Body of pancreas (tissue), 4 donors: ENCODE measurements around the gene RASL12.

Source experiments
- POLR2A ChIP-seq, 3 donors: fragments of 450-650 bp; IDR thresholded peaks; one replicate each; pipeline ENCODE4 v1.6.1; 2016; ENCODE audit warnings: antibody characterized with exemption in 3 of 3, mild to moderate bottlenecking in 2 of 3
- TF ChIP-seq, protein P1 (sequence below), 7 experiments: fragments of 450-650 bp in 4 of 7; fragments of 200-600 bp in 3 of 7; sonication (generic) in 3 of 7; IDR thresholded peaks; one replicate each; pipeline ENCODE4 v1.5.1; 2016 to 2019; ENCODE audit warnings: antibody characterized with exemption in 7 of 7

DNA sequence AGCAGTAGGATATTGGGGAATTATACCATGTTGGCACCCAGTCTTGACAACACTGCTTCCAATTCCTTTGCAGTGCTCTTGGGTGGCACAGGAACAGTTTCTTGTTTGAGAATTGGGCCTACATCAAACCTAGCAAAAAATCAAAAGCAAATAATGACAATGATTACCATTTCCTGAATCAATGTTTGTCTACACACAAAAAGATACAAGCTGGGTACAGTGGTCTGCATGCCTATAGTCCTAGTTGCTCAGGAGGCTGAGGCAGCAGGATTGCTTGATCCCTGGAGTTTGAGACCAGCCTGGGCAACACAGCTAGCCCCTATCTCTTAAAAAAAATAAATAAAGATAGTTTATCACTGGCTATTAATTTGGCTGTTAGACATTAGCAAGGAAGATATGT, 46.3 kb downstream of the RASL12 start:
- TF ChIP-seq, protein P1, sequence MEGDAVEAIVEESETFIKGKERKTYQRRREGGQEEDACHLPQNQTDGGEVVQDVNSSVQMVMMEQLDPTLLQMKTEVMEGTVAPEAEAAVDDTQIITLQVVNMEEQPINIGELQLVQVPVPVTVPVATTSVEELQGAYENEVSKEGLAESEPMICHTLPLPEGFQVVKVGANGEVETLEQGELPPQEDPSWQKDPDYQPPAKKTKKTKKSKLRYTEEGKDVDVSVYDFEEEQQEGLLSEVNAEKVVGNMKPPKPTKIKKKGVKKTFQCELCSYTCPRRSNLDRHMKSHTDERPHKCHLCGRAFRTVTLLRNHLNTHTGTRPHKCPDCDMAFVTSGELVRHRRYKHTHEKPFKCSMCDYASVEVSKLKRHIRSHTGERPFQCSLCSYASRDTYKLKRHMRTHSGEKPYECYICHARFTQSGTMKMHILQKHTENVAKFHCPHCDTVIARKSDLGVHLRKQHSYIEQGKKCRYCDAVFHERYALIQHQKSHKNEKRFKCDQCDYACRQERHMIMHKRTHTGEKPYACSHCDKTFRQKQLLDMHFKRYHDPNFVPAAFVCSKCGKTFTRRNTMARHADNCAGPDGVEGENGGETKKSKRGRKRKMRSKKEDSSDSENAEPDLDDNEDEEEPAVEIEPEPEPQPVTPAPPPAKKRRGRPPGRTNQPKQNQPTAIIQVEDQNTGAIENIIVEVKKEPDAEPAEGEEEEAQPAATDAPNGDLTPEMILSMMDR (IDR thresholded peaks at IDR 0.05), result no peak
- no peak for TF ChIP-seq POLR2A (IDR thresholded peaks at IDR 0.05)
